Small intestine (tissue), 7 donors: ENCODE results near the gene EPHA3. TPM values are rescaled to one million over a fixed set of nuclear protein-coding genes. Genes with fewer than 3 reads are reported as not detected.
A peak's percentile ranks its signal among the peaks of the same experiment; 100 is the strongest.

Source experiments
- DNase-seq, 2 donors: peaks; one replicate each; pipeline versions ENCODE4 v3.0.0 to v3.0.0-alpha.2; 2013
- FAIRE-seq: peaks from 2 replicates; lab custom pipeline; 2012; peaks lifted over from hg19 to GRCh38; lab: Jason Lieb, UNC
- H3K27ac ChIP-seq, 3 donors: one replicate each; pipeline ENCODE4 v1.5.1; 2013; ENCODE audit warnings: low read length in 2 of 3, mild to moderate bottlenecking in 2 of 3, control low read depth in 1 of 3, inconsistent platforms in 1 of 3, low read depth in 1 of 3, moderate library complexity in 1 of 3
- H3K27me3 ChIP-seq, 3 donors: one replicate each; pipeline ENCODE4 v1.6.1; 2013; ENCODE audit warnings: low read length in 3 of 3, inconsistent platforms in 1 of 3; ENCODE audit not compliant: control insufficient read depth in 3 of 3, insufficient read depth in 3 of 3
- H3K36me3 ChIP-seq, 3 donors: one replicate each; pipeline ENCODE4 v1.6.1; 2013; ENCODE audit warnings: low read length in 3 of 3, inconsistent platforms in 1 of 3, low read depth in 1 of 3, mild to moderate bottlenecking in 1 of 3, moderate library complexity in 1 of 3; ENCODE audit not compliant: control insufficient read depth in 3 of 3, insufficient read depth in 2 of 3
- H3K4me1 ChIP-seq, 3 donors: one replicate each; pipeline ENCODE4 v1.6.1; 2013; ENCODE audit warnings: low read length in 2 of 3, inconsistent platforms in 1 of 3, low read depth in 1 of 3, mild to moderate bottlenecking in 1 of 3, moderate library complexity in 1 of 3; ENCODE audit not compliant: control insufficient read depth in 3 of 3, insufficient read depth in 2 of 3
- H3K4me3 ChIP-seq, 3 donors: one replicate each; pipeline ENCODE4 v1.5.1; 2013; ENCODE audit warnings: low read length in 3 of 3, control low read depth in 1 of 3, inconsistent platforms in 1 of 3, low read depth in 1 of 3, mild to moderate bottlenecking in 1 of 3, moderate library complexity in 1 of 3
- H3K9me3 ChIP-seq, 2 donors: one replicate each; pipeline ENCODE4 v1.6.1; 2013; ENCODE audit warnings: low read depth in 1 of 2, low read length in 1 of 2; ENCODE audit not compliant: control insufficient read depth in 2 of 2, insufficient read depth in 1 of 2
- WGBS, 3 donors: extraction: QIAGEN DNeasy Blood & Tissue Kit; methylation state at CpG; one replicate each; pipeline ENCODE4 v1.1.7; 2013; 5-methylcytosine and 5-hydroxymethylcytosine counted together
- polyA plus RNA-seq, 4 donors: library from polyadenylated mRNA; stranded (reverse) in 3 of 4; unstranded in 1 of 4; fragments of 200-250 nt in 3 of 4; fragments of 120-200 nt in 1 of 4; gene quantifications; one replicate each; pipeline versions ENCODE4 v1.2.1 to v1.2.3, GENCODE V29; 2013
- donor health status: healthy with polysubstance abuse.
- donor health status: control.
- donor health status: control.
- donor health status: Bipolar disorder and iron deficiency.
- donor health status: healthy.

EPHA3 gene
- polyA plus RNA-seq, 4 donors = under 0.01 to 3.0 (median 0.88) TPM; not detected in 1

GRCh38 chr3:89098173-89098572 is 9.2 kb upstream of the EPHA3 start:
- Histone ChIP-seq H3K36me3 (no peaks in the 10 kb centered on the region), H3K9me3 (no peaks in the 10 kb centered on the region), H3K4me1 (no peaks in the 10 kb centered on the region), H3K27ac (no peak overlapping the region), H3K4me3 (no peak overlapping the region), H3K27me3 (no peaks in the 10 kb centered on the region)
- 76 to 83% (median 81%) methylated on average over 3 of the region's 3 CpGs for WGBS, 3 donors
- DNase-seq (no peak), FAIRE-seq (no peak)

GRCh38 chr3:89098964-89099585 is 8.3 kb upstream of the EPHA3 start:
- no peak overlapping the region for H3K27ac ChIP-seq
- H3K36me3 ChIP-seq = no peaks in the 10 kb centered on the region
- FAIRE-seq (no peak), DNase-seq (peak; percentile 41 to 50)
- WGBS, 3 donors = 4 to 20% (median 8%) methylated on average over 8 of the region's 8 CpGs
- H3K4me3 ChIP-seq = no peak overlapping the region
- no peaks in the 10 kb centered on the region for H3K27me3 ChIP-seq
- H3K4me1 ChIP-seq = no peaks in the 10 kb centered on the region
- no peaks in the 10 kb centered on the region for H3K9me3 ChIP-seq

GRCh38 chr3:89101251-89101650 is 6.2 kb upstream of the EPHA3 start:
- Histone ChIP-seq H3K36me3 (no peaks in the 10 kb centered on the region), H3K27me3 (no peaks in the 10 kb centered on the region), H3K27ac (no peak overlapping the region), H3K9me3 (no peaks in the 10 kb centered on the region), H3K4me1 (no peaks in the 10 kb centered on the region), H3K4me3 (no peak overlapping the region)
- no peak for DNase-seq
- FAIRE-seq = no peak

- Histone ChIP-seq H3K27ac (no peak overlapping the region), H3K9me3 (no peaks in the 10 kb centered on the region), H3K36me3 (no peaks in the 10 kb centered on the region), H3K4me3 (no peak overlapping the region), H3K27me3 (peaks cover 0 to 3% (median 0%) of the 10 kb centered on the region in 3 donors), H3K4me1 (no peaks in the 10 kb centered on the region)
- no peak for FAIRE-seq
- 83 to 90% (median 88%) methylated on average over 1 of the region's 1 CpG for WGBS, 3 donors
- DNase-seq = no peak
These were observed 5.5 kb upstream of the EPHA3 start for GRCh38 chr3:89101921-89102320.

GRCh38 chr3:89104499-89104898 is 2.9 kb upstream of the EPHA3 start:
- FAIRE-seq (no peak), DNase-seq (no peak)
- no peaks in the 10 kb centered on the region for H3K9me3 ChIP-seq
- peaks cover 0 to 16% (median 0%) of the 10 kb centered on the region in 3 donors for H3K27me3 ChIP-seq
- 69 to 84% (median 73%) methylated on average over 3 of the region's 3 CpGs for WGBS, 3 donors
- no peaks in the 10 kb centered on the region for H3K36me3 ChIP-seq
- H3K27ac ChIP-seq = no peak overlapping the region
- H3K4me3 ChIP-seq = no peak overlapping the region
- no peaks in the 10 kb centered on the region for H3K4me1 ChIP-seq

- Histone ChIP-seq H3K36me3 (no peaks in the 10 kb centered on the region), H3K4me3 (no peak overlapping the region), H3K27ac (no peak overlapping the region), H3K27me3 (peaks cover 0 to 16% (median 0%) of the 10 kb centered on the region in 3 donors), H3K4me1 (no peaks in the 10 kb centered on the region), H3K9me3 (no peaks in the 10 kb centered on the region)
- FAIRE-seq (no peak), DNase-seq (no peak)
- WGBS, 3 donors = 84 to 94% (median 84%) methylated on average over 1 of the region's 1 CpG
These were observed 1.9 kb upstream of the EPHA3 start for GRCh38 chr3:89105503-89105902.

GRCh38 chr3:89108291-89108550 is 800 bp downstream of the EPHA3 start:
- Histone ChIP-seq H3K36me3 (no peaks in the 10 kb centered on the region), H3K4me3 (peak overlapping the region in 1 of 3 donors; percentile 45), H3K27ac (no peak overlapping the region), H3K9me3 (no peaks in the 10 kb centered on the region), H3K4me1 (no peaks in the 10 kb centered on the region), H3K27me3 (peaks cover 0 to 21% (median 0%) of the 10 kb centered on the region in 3 donors)
- WGBS, 3 donors = 23 to 29% (median 26%) methylated on average over 5 of the region's 5 CpGs
- DNase-seq = no peak
- no peak for FAIRE-seq

- no peaks in the 10 kb centered on the region for H3K4me1 ChIP-seq
- H3K27ac ChIP-seq = no peak overlapping the region
- peaks cover 0 to 12% (median 4%) of the 10 kb centered on the region in 3 donors for H3K27me3 ChIP-seq
- H3K9me3 ChIP-seq = no peaks in the 10 kb centered on the region
- no peak for FAIRE-seq
- DNase-seq = no peak
- 35 to 56% (median 44%) methylated on average over 4 of the region's 4 CpGs for WGBS, 3 donors
- no peak overlapping the region for H3K4me3 ChIP-seq
- H3K36me3 ChIP-seq = no peaks in the 10 kb centered on the region
These were observed 5.9 kb downstream of the EPHA3 start for GRCh38 chr3:89113344-89113743.
